SH-SY5Y (cell line): Measurements from ENCODE around the gene SMTNL1.

Experiments used
- GATA2 ChIP-seq: IDR thresholded peaks from 2 replicates; pipeline ENCODE4 v1.6.1; 2011; ENCODE audit warnings: mild to moderate bottlenecking, low read depth, low read length
- GATA3 ChIP-seq: IDR thresholded peaks from 2 replicates; pipeline ENCODE4 v1.6.1; 2011; ENCODE audit warnings: low read depth, mild to moderate bottlenecking, low read length, moderate library complexity

DNA sequence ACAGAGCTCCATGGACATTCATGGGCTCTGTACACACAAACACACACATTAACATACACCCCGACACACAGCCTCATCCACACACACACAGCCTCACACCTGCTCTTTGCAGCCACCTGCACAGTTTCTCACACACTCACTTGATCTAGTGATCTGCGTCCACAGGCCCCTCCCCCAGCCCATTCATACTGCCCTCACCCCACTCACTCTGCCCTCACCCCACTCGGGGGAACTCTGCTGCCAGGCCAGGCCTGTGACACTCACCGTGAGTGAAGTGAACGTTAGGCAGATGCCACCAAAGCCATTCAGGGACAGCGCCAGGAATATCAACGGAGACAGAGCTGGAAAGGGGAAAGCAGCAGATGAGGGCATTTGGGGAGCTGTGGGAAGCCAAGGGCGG lies 36.9 kb upstream of the SMTNL1 start:
- TF ChIP-seq GATA2 (no peak), GATA3 (no peak)
